GM18907 (cell line): ENCODE data around the gene TRIM25.
A peak's percentile ranks its signal among the peaks of the same experiment; 100 is the strongest.

Experiments
- ATAC-seq: cut with Tn5 transposase; IDR thresholded peaks from one replicate; pipeline ENCODE4 v1.9.1; 2021; ENCODE audit warnings: mild to moderate bottlenecking, moderate library complexity; ENCODE audit not compliant: unreplicated experiment

The TRIM25 gene

GRCh38 chr17:56868716-56869115 is 45.1 kb downstream of the TRIM25 start:
- no peak for ATAC-seq

- ATAC-seq, result no peak
Observed at GRCh38 chr17:56867948-56868376, 45.9 kb downstream of the TRIM25 start.

GRCh38 chr17:56866496-56866895 is 47.4 kb downstream of the TRIM25 start:
- ATAC-seq, result no peak

- no peak for ATAC-seq
Observed at GRCh38 chr17:56866076-56866475, 47.8 kb downstream of the TRIM25 start.

- ATAC-seq, result no peak
Observed at GRCh38 chr17:56863974-56864373, 49.9 kb downstream of the TRIM25 start.

GRCh38 chr17:56861899-56862298 is 52.0 kb downstream of the TRIM25 start:
- ATAC-seq, result no peak

GRCh38 chr17:56851008-56851407 is 62.8 kb downstream of the TRIM25 start:
- no peak for ATAC-seq

GRCh38 chr17:56850591-56850990 is 63.3 kb downstream of the TRIM25 start:
- no peak for ATAC-seq

GRCh38 chr17:56849131-56849530 is 64.7 kb downstream of the TRIM25 start:
- no peak for ATAC-seq

GRCh38 chr17:56847106-56847505 is 66.7 kb downstream of the TRIM25 start:
- no peak for ATAC-seq

- ATAC-seq, result peak; percentile 55
Observed at GRCh38 chr17:56845934-56846333, 67.9 kb downstream of the TRIM25 start.

GRCh38 chr17:56842577-56842976 is 71.3 kb downstream of the TRIM25 start:
- ATAC-seq, result no peak

GRCh38 chr17:56838687-56839086 is 75.2 kb downstream of the TRIM25 start:
- no peak for ATAC-seq
